ENCODE results near the gene DDX39B.

Gene DDX39B

DNA sequence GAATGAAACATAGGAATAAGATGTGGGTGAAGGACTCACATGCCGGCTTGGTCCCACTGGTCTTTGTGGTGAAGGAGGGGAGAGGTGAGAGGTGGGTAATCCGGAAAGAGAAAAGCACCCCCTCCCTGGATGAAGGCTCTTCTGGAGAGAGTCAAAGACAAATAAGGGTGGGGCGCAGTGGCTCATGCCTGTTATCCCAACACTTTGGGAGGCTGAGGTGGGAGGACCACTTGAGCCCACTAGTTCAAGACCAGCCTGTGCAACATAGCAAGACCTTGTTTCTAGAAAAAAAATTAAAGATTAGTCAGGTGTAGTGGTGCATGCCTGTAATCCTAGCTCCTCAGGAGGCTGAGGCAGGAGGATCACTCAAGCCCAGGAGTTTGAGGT is 37.3 kb upstream of the DDX39B start:
- no peak overlapping the region for H3K4me3 ChIP-seq (ENCODE audit: low read depth, low read length)
- no peak for DNase-seq (ENCODE audit: low read depth)
- TF ChIP-seq, protein P1, sequence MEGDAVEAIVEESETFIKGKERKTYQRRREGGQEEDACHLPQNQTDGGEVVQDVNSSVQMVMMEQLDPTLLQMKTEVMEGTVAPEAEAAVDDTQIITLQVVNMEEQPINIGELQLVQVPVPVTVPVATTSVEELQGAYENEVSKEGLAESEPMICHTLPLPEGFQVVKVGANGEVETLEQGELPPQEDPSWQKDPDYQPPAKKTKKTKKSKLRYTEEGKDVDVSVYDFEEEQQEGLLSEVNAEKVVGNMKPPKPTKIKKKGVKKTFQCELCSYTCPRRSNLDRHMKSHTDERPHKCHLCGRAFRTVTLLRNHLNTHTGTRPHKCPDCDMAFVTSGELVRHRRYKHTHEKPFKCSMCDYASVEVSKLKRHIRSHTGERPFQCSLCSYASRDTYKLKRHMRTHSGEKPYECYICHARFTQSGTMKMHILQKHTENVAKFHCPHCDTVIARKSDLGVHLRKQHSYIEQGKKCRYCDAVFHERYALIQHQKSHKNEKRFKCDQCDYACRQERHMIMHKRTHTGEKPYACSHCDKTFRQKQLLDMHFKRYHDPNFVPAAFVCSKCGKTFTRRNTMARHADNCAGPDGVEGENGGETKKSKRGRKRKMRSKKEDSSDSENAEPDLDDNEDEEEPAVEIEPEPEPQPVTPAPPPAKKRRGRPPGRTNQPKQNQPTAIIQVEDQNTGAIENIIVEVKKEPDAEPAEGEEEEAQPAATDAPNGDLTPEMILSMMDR (IDR thresholded peaks at IDR 0.05; ENCODE audit: low read depth, low read length, missing control alignments) = no peak
- in situ Hi-C loops (cut with HindIII; ENCODE audit: low sequenced_read_pairs) = no loop called here

- TF ChIP-seq, protein P1 (IDR thresholded peaks at IDR 0.05; ENCODE audit: low read depth, low read length, missing control alignments) = no peak
- no peak for DNase-seq (ENCODE audit: low read depth)
- in situ Hi-C loops (cut with HindIII; ENCODE audit: low sequenced_read_pairs) = no loop called here
- no peak overlapping the region for H3K4me3 ChIP-seq (ENCODE audit: low read depth, low read length)
Measured at GRCh38 chr6:31578184-31579118, 36.6 kb upstream of the DDX39B start.

- no peak overlapping the region for H3K4me3 ChIP-seq (ENCODE audit: low read depth, low read length)
- in situ Hi-C loops (cut with HindIII; ENCODE audit: low sequenced_read_pairs) = no loop called here
- TF ChIP-seq, protein P1 (IDR thresholded peaks at IDR 0.05; ENCODE audit: low read depth, low read length, missing control alignments) = no peak
- DNase-seq (ENCODE audit: low read depth) = no peak
Measured at GRCh38 chr6:31577579-31577966, 35.8 kb upstream of the DDX39B start.

DNA sequence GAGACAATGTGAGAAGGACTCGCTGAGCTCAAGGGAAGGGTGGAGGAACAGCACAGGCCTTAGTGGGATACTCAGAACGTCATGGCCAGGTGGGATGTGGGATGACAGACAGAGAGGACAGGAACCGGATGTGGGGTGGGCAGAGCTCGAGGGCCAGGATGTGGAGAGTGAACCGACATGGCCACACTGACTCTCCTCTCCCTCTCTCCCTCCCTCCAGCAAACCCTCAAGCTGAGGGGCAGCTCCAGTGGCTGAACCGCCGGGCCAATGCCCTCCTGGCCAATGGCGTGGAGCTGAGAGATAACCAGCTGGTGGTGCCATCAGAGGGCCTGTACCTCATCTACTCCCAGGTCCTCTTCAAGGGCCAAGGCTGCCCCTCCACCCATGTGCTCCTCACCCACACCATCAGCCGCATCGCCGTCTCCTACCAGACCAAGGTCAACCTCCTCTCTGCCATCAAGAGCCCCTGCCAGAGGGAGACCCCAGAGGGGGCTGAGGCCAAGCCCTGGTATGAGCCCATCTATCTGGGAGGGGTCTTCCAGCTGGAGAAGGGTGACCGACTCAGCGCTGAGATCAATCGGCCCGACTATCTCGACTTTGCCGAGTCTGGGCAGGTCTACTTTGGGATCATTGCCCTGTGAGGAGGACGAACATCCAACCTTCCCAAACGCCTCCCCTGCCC is 35.2 kb upstream of the DDX39B start:
- DNase-seq (ENCODE audit: low read depth) = no peak
- in situ Hi-C loops (cut with HindIII; ENCODE audit: low sequenced_read_pairs) = no loop called here
- H3K4me3 ChIP-seq (ENCODE audit: low read depth, low read length) = no peak overlapping the region
- TF ChIP-seq, protein P1 (IDR thresholded peaks at IDR 0.05; ENCODE audit: low read depth, low read length, missing control alignments) = no peak

- no peak for DNase-seq (ENCODE audit: low read depth)
- in situ Hi-C loops (cut with HindIII; ENCODE audit: low sequenced_read_pairs) = no loop called here
- no peak overlapping the region for H3K4me3 ChIP-seq (ENCODE audit: low read depth, low read length)
- TF ChIP-seq, protein P1 (IDR thresholded peaks at IDR 0.05; ENCODE audit: low read depth, low read length, missing control alignments) = no peak
Measured at GRCh38 chr6:31575952-31576685, 34.3 kb upstream of the DDX39B start.

DNA sequence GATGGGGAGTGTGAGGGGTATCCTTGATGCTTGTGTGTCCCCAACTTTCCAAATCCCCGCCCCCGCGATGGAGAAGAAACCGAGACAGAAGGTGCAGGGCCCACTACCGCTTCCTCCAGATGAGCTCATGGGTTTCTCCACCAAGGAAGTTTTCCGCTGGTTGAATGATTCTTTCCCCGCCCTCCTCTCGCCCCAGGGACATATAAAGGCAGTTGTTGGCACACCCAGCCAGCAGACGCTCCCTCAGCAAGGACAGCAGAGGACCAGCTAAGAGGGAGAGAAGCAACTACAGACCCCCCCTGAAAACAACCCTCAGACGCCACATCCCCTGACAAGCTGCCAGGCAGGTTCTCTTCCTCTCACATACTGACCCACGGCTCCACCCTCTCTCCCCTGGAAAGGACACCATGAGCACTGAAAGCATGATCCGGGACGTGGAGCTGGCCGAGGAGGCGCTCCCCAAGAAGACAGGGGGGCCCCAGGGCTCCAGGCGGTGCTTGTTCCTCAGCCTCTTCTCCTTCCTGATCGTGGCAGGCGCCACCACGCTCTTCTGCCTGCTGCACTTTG is 33.6 kb upstream of the DDX39B start, which contains the start of gene TNF:
TSS of gene TNF (plus strand) at position 231 of the 567 bp plus-strand sequence. CDS start at position 408, 177 bp downstream.
- TF ChIP-seq, protein P1 (IDR thresholded peaks at IDR 0.05; ENCODE audit: low read depth, low read length, missing control alignments) = no peak
- H3K4me3 ChIP-seq (ENCODE audit: low read depth, low read length) = no peak within 1 kb of the TSS
- no peak for DNase-seq (ENCODE audit: low read depth)
- in situ Hi-C loops (cut with HindIII; ENCODE audit: low sequenced_read_pairs) = no loop called here
